HCT116 (cell line): ENCODE measurements around the gene DDX1. TPM values are rescaled to one million over a fixed set of nuclear protein-coding genes. Genes with fewer than 3 reads are reported as not detected.

Source experiments
- ATAC-seq: fragments of 200-7000 bp; cut with Tn5 transposase; 2 replicates; pipeline ENCODE4 v1.9.1; 2020; ENCODE audit warnings: mild to moderate bottlenecking, moderate library complexity
- BruUV-seq: library from RNA; stranded (reverse); fragments of 400-500 nt; replicated peaks from 2 replicates; lab custom pipeline; 2021; lab: Mats Ljungman, UMichigan
- CTCF ChIA-PET: fragments of 300-600 bp; sonication (Branson Sonifier 250); formaldehyde crosslinking; loops from one replicate; lab custom pipeline; 2021; ENCODE audit warnings: antibody characterized with exemption; lab: Charles Lee
- POLR2A ChIA-PET: fragments of 300-600, 350-600 bp; sonication (Branson Sonifier 250); formaldehyde crosslinking; loops from one replicate; lab custom pipeline; 2021; ENCODE audit warnings: antibody characterized with exemption; lab: Charles Lee
- RAD21 ChIA-PET, 2 experiments: fragments of 300-600 bp; sonication (Branson Sonifier 250); formaldehyde crosslinking; loops; one replicate each; lab custom pipeline; 2023; ENCODE audit warnings: low total read pairs in 2 of 2; ENCODE audit not compliant: uncharacterized antibody in 2 of 2, unreplicated experiment in 2 of 2, low non-redundant PET in 1 of 2; lab: Charles Lee
- DNase-seq: peaks from one replicate; pipeline ENCODE4 v3.0.0-alpha.2; 2010; ENCODE audit warnings: low read depth, low spot score
- H2AFZ ChIP-seq: fragments of 200-600 bp; shearing (Covaris generic), sonication (generic); 2 replicates; pipeline ENCODE4 v1.6.1; 2017; ENCODE audit warnings: low read depth, mixed run types, mixed read lengths, antibody characterized with exemption, low read length; ENCODE audit not compliant: poor library complexity, severe bottlenecking
- H3K27ac ChIP-seq: 2 replicates; pipeline ENCODE4 v1.5.1; 2012; ENCODE audit warnings: low read depth, low read length
- H3K27me3 ChIP-seq: fragments of 200-600 bp; sonication (generic); 2 replicates; pipeline ENCODE4 v1.6.1; 2016; ENCODE audit warnings: mixed run types, low read length, mixed read lengths; ENCODE audit not compliant: insufficient read depth
- H3K36me3 ChIP-seq, 2 experiments: fragments of 200-500 bp in 1 of 2; fragments of 200-600 bp in 1 of 2; sonication (Bioruptor generic) in 1 of 2; sonication (generic) in 1 of 2; 2 replicates each; pipeline versions ENCODE4 v1.5.1 to v1.6.1; 2014 to 2016; ENCODE audit warnings: low read length in 2 of 2, inconsistent platforms in 1 of 2, mixed read lengths in 1 of 2, mixed run types in 1 of 2; ENCODE audit not compliant: insufficient read depth in 2 of 2, control insufficient read depth in 1 of 2
- H3K4me1 ChIP-seq, 2 experiments: fragments of 200-600 bp in 1 of 2; sonication (generic) in 1 of 2; 2 replicates each; pipeline versions ENCODE4 v1.5.1 to v1.6.1; 2012 to 2017; ENCODE audit warnings: low read length in 2 of 2, inconsistent platforms in 1 of 2, mild to moderate bottlenecking in 1 of 2, mixed read lengths in 1 of 2, mixed run types in 1 of 2, moderate library complexity in 1 of 2; ENCODE audit not compliant: insufficient read depth in 2 of 2, control insufficient read depth in 1 of 2
- H3K4me2 ChIP-seq: fragments of 200-600 bp; sonication (generic); 2 replicates; pipeline ENCODE4 v1.6.1; 2017; ENCODE audit warnings: mixed run types, low read length, mixed read lengths
- H3K4me3 ChIP-seq, 2 experiments: fragments of 200-600 bp in 1 of 2; sonication (generic) in 1 of 2; replicated peaks in 1 of 2; 2 replicates each; pipeline ENCODE4 v1.5.1; 2011 to 2016; ENCODE audit warnings: low read length in 2 of 2, control low read depth in 1 of 2, low read depth in 1 of 2, mild to moderate bottlenecking in 1 of 2, mixed read lengths in 1 of 2, mixed run types in 1 of 2
- H3K79me2 ChIP-seq: fragments of 200-600 bp; sonication (generic); 2 replicates; pipeline ENCODE4 v1.6.1; 2017; ENCODE audit warnings: mild to moderate bottlenecking, mixed run types, low read length, moderate library complexity, mixed read lengths; ENCODE audit not compliant: insufficient read depth
- H3K9ac ChIP-seq: fragments of 200-600 bp; sonication (generic); 2 replicates; pipeline ENCODE4 v1.6.1; 2016; ENCODE audit warnings: low read length, mixed read lengths
- H3K9me2 ChIP-seq: fragments of 200-600 bp; sonication (generic), shearing (Covaris generic); 2 replicates; pipeline ENCODE4 v1.6.1; 2017; ENCODE audit warnings: mixed run types, mild to moderate bottlenecking, moderate library complexity; ENCODE audit not compliant: insufficient read depth
- H3K9me3 ChIP-seq, 2 experiments: fragments of 200-500 bp in 1 of 2; fragments of 200-600 bp in 1 of 2; sonication (Bioruptor generic) in 1 of 2; sonication (generic) in 1 of 2; 2 replicates each; pipeline ENCODE4 v1.6.1; 2014 to 2017; ENCODE audit warnings: low read length in 2 of 2, mixed read lengths in 2 of 2, inconsistent platforms in 1 of 2, low read depth in 1 of 2, mild to moderate bottlenecking in 1 of 2, mixed run types in 1 of 2, moderate library complexity in 1 of 2; ENCODE audit not compliant: control insufficient read depth in 1 of 2, insufficient read depth in 1 of 2
- H4K20me1 ChIP-seq: fragments of 200-600 bp; sonication (generic), shearing (Covaris generic); 2 replicates; pipeline ENCODE4 v1.6.1; 2017; ENCODE audit warnings: mixed run types, mild to moderate bottlenecking, moderate library complexity; ENCODE audit not compliant: insufficient read depth
- CBX3 ChIP-seq: IDR thresholded peaks from 2 replicates; pipeline ENCODE4 v1.6.1; 2012; ENCODE audit warnings: low read depth
- CEBPB ChIP-seq: IDR thresholded peaks from 2 replicates; pipeline ENCODE4 v1.6.1; 2012; ENCODE audit warnings: low read depth
- EGR1 ChIP-seq: IDR thresholded peaks from 2 replicates; pipeline ENCODE4 v1.6.1; 2012; ENCODE audit warnings: low read depth
- JUND ChIP-seq: IDR thresholded peaks from 2 replicates; pipeline ENCODE4 v1.6.1; 2012
- POLR2A ChIP-seq: IDR thresholded peaks from 2 replicates; pipeline ENCODE4 v1.7.0; 2011; ENCODE audit warnings: borderline replicate concordance; ENCODE audit not compliant: insufficient read depth, insufficient read length; ENCODE audit errors: extremely low read depth
- POLR2AphosphoS5 ChIP-seq: IDR thresholded peaks from 2 replicates; pipeline ENCODE4 v1.6.1; 2011; ENCODE audit warnings: mild to moderate bottlenecking, low read depth, low read length, moderate library complexity
- RAD21 ChIP-seq: IDR thresholded peaks from 2 replicates; pipeline ENCODE4 v1.6.1; 2012; ENCODE audit warnings: low read depth, mild to moderate bottlenecking
- SP1 ChIP-seq: IDR thresholded peaks from 2 replicates; pipeline ENCODE4 v1.6.1; 2012; ENCODE audit warnings: low read depth
- SRF ChIP-seq: IDR thresholded peaks from 2 replicates; pipeline ENCODE4 v1.6.1; 2012; ENCODE audit warnings: low read depth
- TCF7L2 ChIP-seq: IDR thresholded peaks from 2 replicates; pipeline ENCODE4 v1.7.0; 2011; ENCODE audit warnings: borderline replicate concordance, inconsistent platforms; ENCODE audit not compliant: insufficient read depth, insufficient read length; ENCODE audit errors: extremely low read depth
- ZFX ChIP-seq: fragments of 450-650 bp; IDR thresholded peaks from 2 replicates; pipeline ENCODE4 v1.6.1; 2017
- ZNF274 ChIP-seq: fragments of 200-500 bp; sonication (Bioruptor generic); IDR thresholded peaks from 2 replicates; pipeline ENCODE4 v1.6.1; 2014; ENCODE audit warnings: mild to moderate bottlenecking, low read depth, low read length, inconsistent platforms
- intact Hi-C: fragments of 100-400 bp; cut with micrococcal nuclease; formaldehyde crosslinking; loops from 2 replicates; pipeline ENCODE4 v1.10.0; 2022
- total RNA-seq: library from RNA; stranded (reverse); gene quantifications from one replicate; pipeline ENCODE4 v1.2.1, GENCODE V29; 2021; ENCODE audit not compliant: unreplicated experiment
- TF ChIP-seq, protein P1 (sequence below): IDR thresholded peaks from 2 replicates; pipeline ENCODE4 v1.6.1; 2012; ENCODE audit warnings: low read depth
- TF ChIP-seq, protein P2 (sequence below), 3 experiments: fragments of 200-600 bp in 1 of 3; sonication (generic) in 1 of 3; IDR thresholded peaks in 2 of 3; conservative IDR thresholded peaks in 1 of 3; 2 replicates each; pipeline ENCODE4 v1.5.1; 2012 to 2017; ENCODE audit warnings: low read depth in 2 of 3, low read length in 2 of 3, antibody characterized with exemption in 1 of 3, borderline replicate concordance in 1 of 3, control low read depth in 1 of 3, mild to moderate bottlenecking in 1 of 3, mixed read lengths in 1 of 3, mixed run types in 1 of 3, moderate library complexity in 1 of 3; ENCODE audit not compliant: insufficient read depth in 1 of 3
- TF ChIP-seq, protein P3 (sequence below): IDR thresholded peaks from 2 replicates; pipeline ENCODE4 v1.6.1; 2012
- TF ChIP-seq, protein P4 (sequence below): IDR thresholded peaks from 2 replicates; pipeline ENCODE4 v1.6.1; 2011; ENCODE audit warnings: mild to moderate bottlenecking, low read length, moderate library complexity; ENCODE audit not compliant: insufficient replicate concordance; ENCODE audit errors: extremely low read depth

DDX1 gene
- total RNA-seq, 1 experiment from 2014 or later, result 117 TPM

DNA sequence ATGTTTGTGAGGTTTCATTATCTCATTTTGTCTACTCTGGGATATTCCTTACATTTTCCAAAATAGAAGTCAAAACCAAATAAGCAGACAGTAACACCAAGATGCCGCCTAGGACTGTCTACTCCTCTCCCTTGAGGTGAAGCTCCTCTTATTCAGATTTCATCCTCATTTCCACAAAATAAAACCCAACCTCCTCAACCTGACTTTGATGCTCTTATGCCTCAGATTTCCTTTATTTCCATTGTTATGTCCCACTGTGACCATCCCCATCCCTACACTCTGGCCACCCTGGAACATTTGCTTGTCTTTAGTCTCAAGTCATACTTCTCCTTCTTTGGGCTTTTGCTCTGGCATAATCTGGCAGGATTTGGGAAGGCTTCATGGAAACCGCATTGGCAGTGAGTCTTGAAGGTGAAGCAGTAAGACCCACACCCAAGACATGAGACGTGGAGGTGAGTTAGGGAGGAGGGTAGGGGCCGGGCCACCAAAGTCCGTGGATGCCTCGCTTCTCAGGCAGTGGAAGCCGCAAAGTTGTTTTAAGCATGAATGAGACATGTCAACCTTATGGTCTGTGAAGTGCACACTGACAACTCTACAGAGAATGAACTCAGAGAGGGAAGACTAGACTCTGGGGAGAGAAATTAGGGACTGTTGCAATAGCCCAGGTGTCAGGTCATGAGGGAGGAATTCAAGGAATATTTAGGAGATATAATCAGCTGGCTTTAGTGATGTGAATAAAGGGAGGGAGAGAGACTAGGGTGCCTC lies 63.6 kb downstream of the DDX1 start:
- TF ChIP-seq, protein P1, sequence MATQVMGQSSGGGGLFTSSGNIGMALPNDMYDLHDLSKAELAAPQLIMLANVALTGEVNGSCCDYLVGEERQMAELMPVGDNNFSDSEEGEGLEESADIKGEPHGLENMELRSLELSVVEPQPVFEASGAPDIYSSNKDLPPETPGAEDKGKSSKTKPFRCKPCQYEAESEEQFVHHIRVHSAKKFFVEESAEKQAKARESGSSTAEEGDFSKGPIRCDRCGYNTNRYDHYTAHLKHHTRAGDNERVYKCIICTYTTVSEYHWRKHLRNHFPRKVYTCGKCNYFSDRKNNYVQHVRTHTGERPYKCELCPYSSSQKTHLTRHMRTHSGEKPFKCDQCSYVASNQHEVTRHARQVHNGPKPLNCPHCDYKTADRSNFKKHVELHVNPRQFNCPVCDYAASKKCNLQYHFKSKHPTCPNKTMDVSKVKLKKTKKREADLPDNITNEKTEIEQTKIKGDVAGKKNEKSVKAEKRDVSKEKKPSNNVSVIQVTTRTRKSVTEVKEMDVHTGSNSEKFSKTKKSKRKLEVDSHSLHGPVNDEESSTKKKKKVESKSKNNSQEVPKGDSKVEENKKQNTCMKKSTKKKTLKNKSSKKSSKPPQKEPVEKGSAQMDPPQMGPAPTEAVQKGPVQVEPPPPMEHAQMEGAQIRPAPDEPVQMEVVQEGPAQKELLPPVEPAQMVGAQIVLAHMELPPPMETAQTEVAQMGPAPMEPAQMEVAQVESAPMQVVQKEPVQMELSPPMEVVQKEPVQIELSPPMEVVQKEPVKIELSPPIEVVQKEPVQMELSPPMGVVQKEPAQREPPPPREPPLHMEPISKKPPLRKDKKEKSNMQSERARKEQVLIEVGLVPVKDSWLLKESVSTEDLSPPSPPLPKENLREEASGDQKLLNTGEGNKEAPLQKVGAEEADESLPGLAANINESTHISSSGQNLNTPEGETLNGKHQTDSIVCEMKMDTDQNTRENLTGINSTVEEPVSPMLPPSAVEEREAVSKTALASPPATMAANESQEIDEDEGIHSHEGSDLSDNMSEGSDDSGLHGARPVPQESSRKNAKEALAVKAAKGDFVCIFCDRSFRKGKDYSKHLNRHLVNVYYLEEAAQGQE, result no peak
- TF ChIP-seq CEBPB, result no peak
- no peak for TF ChIP-seq TCF7L2
- no peak for TF ChIP-seq EGR1
- TF ChIP-seq ZNF274, result no peak
- no peak for TF ChIP-seq POLR2AphosphoS5
- TF ChIP-seq SP1, result no peak
- TF ChIP-seq CBX3, result no peak
- TF ChIP-seq POLR2A, result no peak
- TF ChIP-seq, protein P2, sequence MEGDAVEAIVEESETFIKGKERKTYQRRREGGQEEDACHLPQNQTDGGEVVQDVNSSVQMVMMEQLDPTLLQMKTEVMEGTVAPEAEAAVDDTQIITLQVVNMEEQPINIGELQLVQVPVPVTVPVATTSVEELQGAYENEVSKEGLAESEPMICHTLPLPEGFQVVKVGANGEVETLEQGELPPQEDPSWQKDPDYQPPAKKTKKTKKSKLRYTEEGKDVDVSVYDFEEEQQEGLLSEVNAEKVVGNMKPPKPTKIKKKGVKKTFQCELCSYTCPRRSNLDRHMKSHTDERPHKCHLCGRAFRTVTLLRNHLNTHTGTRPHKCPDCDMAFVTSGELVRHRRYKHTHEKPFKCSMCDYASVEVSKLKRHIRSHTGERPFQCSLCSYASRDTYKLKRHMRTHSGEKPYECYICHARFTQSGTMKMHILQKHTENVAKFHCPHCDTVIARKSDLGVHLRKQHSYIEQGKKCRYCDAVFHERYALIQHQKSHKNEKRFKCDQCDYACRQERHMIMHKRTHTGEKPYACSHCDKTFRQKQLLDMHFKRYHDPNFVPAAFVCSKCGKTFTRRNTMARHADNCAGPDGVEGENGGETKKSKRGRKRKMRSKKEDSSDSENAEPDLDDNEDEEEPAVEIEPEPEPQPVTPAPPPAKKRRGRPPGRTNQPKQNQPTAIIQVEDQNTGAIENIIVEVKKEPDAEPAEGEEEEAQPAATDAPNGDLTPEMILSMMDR (IDR thresholded peaks at IDR 0.05 in 2 of 3, conservative IDR thresholded peaks at IDR 0.05 in 1 of 3; ENCODE audit: borderline replicate concordance in 1 of 3, insufficient read depth in 1 of 3, low read depth in 2 of 3, low read length in 2 of 3), result no peak
- TF ChIP-seq, protein P3, sequence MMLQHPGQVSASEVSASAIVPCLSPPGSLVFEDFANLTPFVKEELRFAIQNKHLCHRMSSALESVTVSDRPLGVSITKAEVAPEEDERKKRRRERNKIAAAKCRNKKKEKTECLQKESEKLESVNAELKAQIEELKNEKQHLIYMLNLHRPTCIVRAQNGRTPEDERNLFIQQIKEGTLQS, result no peak
- no peak for TF ChIP-seq SRF
- TF ChIP-seq JUND, result no peak
- no peak for TF ChIP-seq ZFX
- no peak for TF ChIP-seq RAD21
- TF ChIP-seq, protein P4, sequence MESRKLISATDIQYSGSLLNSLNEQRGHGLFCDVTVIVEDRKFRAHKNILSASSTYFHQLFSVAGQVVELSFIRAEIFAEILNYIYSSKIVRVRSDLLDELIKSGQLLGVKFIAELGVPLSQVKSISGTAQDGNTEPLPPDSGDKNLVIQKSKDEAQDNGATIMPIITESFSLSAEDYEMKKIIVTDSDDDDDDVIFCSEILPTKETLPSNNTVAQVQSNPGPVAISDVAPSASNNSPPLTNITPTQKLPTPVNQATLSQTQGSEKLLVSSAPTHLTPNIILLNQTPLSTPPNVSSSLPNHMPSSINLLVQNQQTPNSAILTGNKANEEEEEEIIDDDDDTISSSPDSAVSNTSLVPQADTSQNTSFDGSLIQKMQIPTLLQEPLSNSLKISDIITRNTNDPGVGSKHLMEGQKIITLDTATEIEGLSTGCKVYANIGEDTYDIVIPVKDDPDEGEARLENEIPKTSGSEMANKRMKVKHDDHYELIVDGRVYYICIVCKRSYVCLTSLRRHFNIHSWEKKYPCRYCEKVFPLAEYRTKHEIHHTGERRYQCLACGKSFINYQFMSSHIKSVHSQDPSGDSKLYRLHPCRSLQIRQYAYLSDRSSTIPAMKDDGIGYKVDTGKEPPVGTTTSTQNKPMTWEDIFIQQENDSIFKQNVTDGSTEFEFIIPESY, result no peak
- TF ChIP-seq, all 23 proteins: peak for 0
- ATAC-seq (no peak), DNase-seq (no peak)
- no peak overlapping the region for H3K4me3 ChIP-seq
- H3K9ac ChIP-seq, result no peak overlapping the region
- no peaks in the 10 kb centered on the region for H3K9me3 ChIP-seq
- intact Hi-C loops, result no loop called here
- H3K36me3 ChIP-seq, result no peaks in the 10 kb centered on the region
- H3K79me2 ChIP-seq, result no peaks in the 10 kb centered on the region
- H3K4me1 ChIP-seq, result no peaks in the 10 kb centered on the region
- no peak overlapping the region for H3K27ac ChIP-seq
- no peak overlapping the region for H2AFZ ChIP-seq
- no peaks in the 10 kb centered on the region for H4K20me1 ChIP-seq
- no peak overlapping the region for H3K4me2 ChIP-seq
- no peaks in the 10 kb centered on the region for H3K9me2 ChIP-seq
- peaks cover 12% of the 10 kb centered on the region; the same call in 1 of the 2 replicates for H3K27me3 ChIP-seq
- ChIA-PET CTCF (no interaction called here), RAD21 (no interaction called here), POLR2A (no interaction called here)
- no TSS peak for BruUV-seq
